ENCODE results near the gene ACSL1.

DNA sequence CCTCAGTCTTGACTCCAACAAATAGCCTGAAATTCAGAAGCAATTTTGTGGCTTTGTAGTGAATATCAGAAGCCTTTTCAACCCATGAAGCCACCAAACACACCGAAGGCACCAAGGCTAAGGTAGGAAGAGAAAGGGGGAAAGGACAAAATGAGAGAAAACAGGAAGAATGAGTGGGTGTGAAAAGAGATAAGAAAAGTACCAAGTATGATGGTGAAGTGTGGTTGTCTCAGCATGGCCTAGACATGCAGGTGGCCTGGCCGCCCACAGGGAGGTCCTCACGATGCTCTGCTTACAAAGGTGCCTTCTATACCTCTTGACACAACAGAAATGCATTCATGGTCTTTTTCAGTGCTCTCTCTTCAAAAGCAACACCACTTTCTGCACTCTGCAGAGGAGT lies 34.9 kb downstream of the ACSL1 start:
- TF ChIP-seq EZH2 (IDR thresholded peaks at IDR 0.05) (no peak), EZH2phosphoT487 (IDR thresholded peaks at IDR 0.05) (no peak)
- TF ChIP-seq, protein P1, sequence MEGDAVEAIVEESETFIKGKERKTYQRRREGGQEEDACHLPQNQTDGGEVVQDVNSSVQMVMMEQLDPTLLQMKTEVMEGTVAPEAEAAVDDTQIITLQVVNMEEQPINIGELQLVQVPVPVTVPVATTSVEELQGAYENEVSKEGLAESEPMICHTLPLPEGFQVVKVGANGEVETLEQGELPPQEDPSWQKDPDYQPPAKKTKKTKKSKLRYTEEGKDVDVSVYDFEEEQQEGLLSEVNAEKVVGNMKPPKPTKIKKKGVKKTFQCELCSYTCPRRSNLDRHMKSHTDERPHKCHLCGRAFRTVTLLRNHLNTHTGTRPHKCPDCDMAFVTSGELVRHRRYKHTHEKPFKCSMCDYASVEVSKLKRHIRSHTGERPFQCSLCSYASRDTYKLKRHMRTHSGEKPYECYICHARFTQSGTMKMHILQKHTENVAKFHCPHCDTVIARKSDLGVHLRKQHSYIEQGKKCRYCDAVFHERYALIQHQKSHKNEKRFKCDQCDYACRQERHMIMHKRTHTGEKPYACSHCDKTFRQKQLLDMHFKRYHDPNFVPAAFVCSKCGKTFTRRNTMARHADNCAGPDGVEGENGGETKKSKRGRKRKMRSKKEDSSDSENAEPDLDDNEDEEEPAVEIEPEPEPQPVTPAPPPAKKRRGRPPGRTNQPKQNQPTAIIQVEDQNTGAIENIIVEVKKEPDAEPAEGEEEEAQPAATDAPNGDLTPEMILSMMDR (IDR thresholded peaks at IDR 0.05): no peak
